Hematopoietic multipotent progenitor cell treated with erythropoietin and hydrocortisone succinate and interleukin-3 and kit ligand, for 6 days (in vitro differentiated cells): ENCODE results near the gene SAYSD1.
A peak's percentile ranks its signal among the peaks of the same experiment; 100 is the strongest.

Experiments
- DNase-seq: peaks from one replicate; pipeline ENCODE4 v3.0.0-alpha.2; 2015

SAYSD1 gene

GRCh38 chr6:39107641-39108040, 7.3 kb downstream of the SAYSD1 start:
- DNase-seq = no peak

GRCh38 chr6:39107034-39107433, 8.0 kb downstream of the SAYSD1 start:
- DNase-seq = no peak

- no peak for DNase-seq
Observed at GRCh38 chr6:39104528-39104927, 10.5 kb downstream of the SAYSD1 start.

GRCh38 chr6:39102821-39103136, 12.2 kb downstream of the SAYSD1 start:
- no peak for DNase-seq

GRCh38 chr6:39102071-39102820, 12.7 kb downstream of the SAYSD1 start:
- peak; percentile 74 for DNase-seq

- peak; percentile 18 for DNase-seq
Observed at GRCh38 chr6:39100358-39100757, 14.6 kb downstream of the SAYSD1 start.

- no peak for DNase-seq
Observed at GRCh38 chr6:39095578-39095977, 19.4 kb downstream of the SAYSD1 start.

GRCh38 chr6:39093149-39093708, 21.8 kb downstream of the SAYSD1 start:
- DNase-seq = no peak

GRCh38 chr6:39092124-39092523, 22.9 kb downstream of the SAYSD1 start:
- DNase-seq = peak; percentile 53

- no peak for DNase-seq
Observed at GRCh38 chr6:39091220-39091619, 23.8 kb downstream of the SAYSD1 start.

GRCh38 chr6:39090036-39090435, 24.9 kb downstream of the SAYSD1 start:
- DNase-seq = peak; percentile 54

- DNase-seq = peak; percentile 78
Observed at GRCh38 chr6:39088331-39088730, 26.7 kb downstream of the SAYSD1 start.

- no peak for DNase-seq
Observed at GRCh38 chr6:39087197-39087596, 27.8 kb downstream of the SAYSD1 start.

GRCh38 chr6:39086711-39087110, 28.3 kb downstream of the SAYSD1 start:
- DNase-seq = no peak

GRCh38 chr6:39086294-39086693, 28.7 kb downstream of the SAYSD1 start:
- DNase-seq = no peak

- DNase-seq = no peak
Observed at GRCh38 chr6:39085129-39085797, 29.7 kb downstream of the SAYSD1 start.

- DNase-seq = no peak
Observed at GRCh38 chr6:39084506-39084905, 30.5 kb downstream of the SAYSD1 start.

GRCh38 chr6:39083231-39083634, 31.8 kb downstream of the SAYSD1 start:
- DNase-seq = no peak

- DNase-seq = no peak
Observed at GRCh38 chr6:39082310-39082709, 32.7 kb downstream of the SAYSD1 start.

GRCh38 chr6:39080246-39080875, 34.6 kb downstream of the SAYSD1 start:
- DNase-seq = no peak

- DNase-seq = no peak
Observed at GRCh38 chr6:39079197-39080125, 35.5 kb downstream of the SAYSD1 start.

- no peak for DNase-seq
Observed at GRCh38 chr6:39078695-39079094, 36.3 kb downstream of the SAYSD1 start.
